NT2/D1 (cell line): ENCODE results near the gene AGBL5.

ENCODE experiments used
- SUZ12 ChIP-seq: IDR thresholded peaks from 2 replicates; pipeline ENCODE4 v1.6.1; 2011; ENCODE audit not compliant: insufficient read length, insufficient read depth; ENCODE audit errors: extremely low read depth
- YY1 ChIP-seq: IDR thresholded peaks from 2 replicates; pipeline ENCODE4 v1.6.1; 2011; ENCODE audit not compliant: insufficient read length, insufficient read depth
- ZNF274 ChIP-seq: IDR thresholded peaks from 2 replicates; pipeline ENCODE4 v1.6.1; 2011; ENCODE audit warnings: mild to moderate bottlenecking, low read depth, low read length

- TF ChIP-seq YY1 = no peak
- TF ChIP-seq SUZ12 = no peak
- TF ChIP-seq ZNF274 = no peak
Observed at GRCh38 chr2:27081984-27082772, 30.7 kb downstream of the AGBL5 start.
